EL (cell line): Measurements from ENCODE around the gene ELSPBP1.
"Not testable (repeated sequence)": the region's sequence is repeated elsewhere in the genome, so short reads cannot be mapped to it uniquely, and the experiment has no call there.

ENCODE experiments used
- DNase-seq: peaks from one replicate; pipeline ENCODE4 v3.0.0-alpha.2; 2016

Gene ELSPBP1

GRCh38 chr19:47994209-47994802, at the start of gene ELSPBP1:
TSS of gene ELSPBP1 (plus strand) at chr19:47994632. CDS start at chr19:48008668, 14,036 bp downstream.
- DNase-seq = no peak

DNA sequence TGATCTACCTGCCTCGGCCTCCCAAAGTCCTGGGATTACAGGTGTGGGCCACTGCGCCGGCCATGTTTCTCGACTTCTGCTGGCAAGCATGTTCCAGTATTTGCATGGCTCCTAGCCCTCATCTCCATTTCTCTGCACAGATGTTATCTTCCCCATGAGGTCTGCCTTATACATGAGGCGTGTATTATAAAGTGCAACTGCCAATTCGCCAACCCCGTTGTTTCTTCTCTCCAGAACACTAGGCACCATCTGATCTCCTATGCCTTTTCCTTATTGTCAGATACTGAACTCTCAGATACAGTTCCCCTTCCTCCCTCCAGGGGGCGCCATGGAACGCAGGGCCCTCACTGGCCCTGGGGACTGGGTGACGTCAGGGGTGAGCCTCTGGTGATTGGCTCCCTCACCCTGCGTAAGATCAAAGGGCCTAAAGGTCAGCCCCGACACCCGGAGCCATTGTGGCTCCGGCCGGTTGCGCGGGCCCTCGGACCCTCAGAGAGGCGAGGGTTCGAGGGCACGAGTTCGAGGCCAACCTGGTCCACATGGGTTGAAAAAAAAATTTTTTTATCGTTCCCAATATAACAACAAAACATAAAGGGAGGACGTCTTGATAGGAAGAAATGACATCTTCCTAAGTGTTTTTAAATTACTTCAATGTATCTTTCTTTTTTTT, 44.4 kb upstream of the ELSPBP1 start:
- not testable (repeated sequence) for DNase-seq

GRCh38 chr19:47952132-47952531, 42.3 kb upstream of the ELSPBP1 start:
- not testable (repeated sequence) for DNase-seq

DNA sequence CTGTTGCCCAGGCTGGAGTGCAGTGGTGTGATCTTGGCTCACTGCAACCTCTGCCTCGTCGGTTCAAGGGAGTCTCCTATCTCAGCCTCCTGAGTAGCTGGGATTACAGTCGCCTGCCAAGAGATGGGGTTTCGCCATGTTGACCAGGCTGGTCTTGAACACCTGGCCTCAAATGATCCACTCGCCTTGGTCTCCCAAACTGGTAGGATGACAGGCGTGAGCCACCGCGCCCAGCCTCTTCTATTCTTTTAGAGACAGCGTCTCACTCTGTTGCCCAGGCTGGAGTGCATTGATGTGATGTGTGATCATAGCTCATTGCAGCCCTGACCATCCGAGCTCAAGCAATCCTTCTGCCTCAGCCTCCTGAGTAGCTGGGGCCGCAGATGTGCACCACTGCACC, 38.5 kb upstream of the ELSPBP1 start:
- DNase-seq = not testable (repeated sequence)

DNA sequence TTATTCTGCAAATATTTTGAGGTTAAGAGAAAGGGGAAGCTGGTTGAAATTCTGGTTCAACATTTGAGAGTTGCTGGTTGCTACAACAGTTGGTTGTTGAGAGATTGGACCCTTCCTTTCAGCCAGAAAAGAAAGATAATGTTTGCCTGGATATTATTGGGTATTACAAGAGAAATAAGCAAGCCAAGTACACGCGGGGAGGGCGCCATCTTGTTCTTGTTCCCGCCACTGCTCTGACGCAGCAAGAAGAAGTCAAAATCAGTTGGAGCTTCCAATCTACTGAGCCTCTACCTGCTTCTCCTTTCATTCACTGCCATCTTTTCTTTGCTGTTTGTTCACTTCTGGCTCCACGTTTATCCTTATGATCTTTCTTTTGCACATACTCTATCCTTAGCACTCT, 20.9 kb upstream of the ELSPBP1 start:
- no peak for DNase-seq

- DNase-seq = no peak
Measured at GRCh38 chr19:47991191-47991808, 3.1 kb upstream of the ELSPBP1 start.

DNA sequence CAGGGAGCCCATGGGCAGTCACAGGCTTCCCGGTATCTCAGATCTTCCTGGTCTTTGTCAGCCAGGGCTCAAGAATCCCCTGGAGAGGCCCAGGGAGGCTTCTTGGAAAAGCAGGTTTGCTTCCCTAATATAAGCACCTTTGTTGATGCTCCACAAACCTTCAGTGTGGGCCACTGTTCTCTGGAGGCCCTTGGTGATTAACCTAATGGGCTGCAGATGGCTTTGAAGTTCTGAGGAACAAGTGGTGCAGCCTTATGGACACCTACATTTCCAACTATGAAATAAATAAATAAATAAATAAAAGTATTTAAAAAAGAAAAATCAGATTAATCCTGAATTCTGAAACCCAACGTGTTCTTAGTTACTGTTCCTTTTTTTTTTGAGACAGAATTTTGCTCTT, 2.4 kb upstream of the ELSPBP1 start, which contains the start of gene BSPH1:
Gene BSPH1 (minus strand): TSS at position 101 of the 400 bp plus-strand sequence. CDS start 89 bp downstream, at position 12.
- no peak for DNase-seq

GRCh38 chr19:47996230-47996727, 1.8 kb downstream of the ELSPBP1 start:
- no peak for DNase-seq

DNA sequence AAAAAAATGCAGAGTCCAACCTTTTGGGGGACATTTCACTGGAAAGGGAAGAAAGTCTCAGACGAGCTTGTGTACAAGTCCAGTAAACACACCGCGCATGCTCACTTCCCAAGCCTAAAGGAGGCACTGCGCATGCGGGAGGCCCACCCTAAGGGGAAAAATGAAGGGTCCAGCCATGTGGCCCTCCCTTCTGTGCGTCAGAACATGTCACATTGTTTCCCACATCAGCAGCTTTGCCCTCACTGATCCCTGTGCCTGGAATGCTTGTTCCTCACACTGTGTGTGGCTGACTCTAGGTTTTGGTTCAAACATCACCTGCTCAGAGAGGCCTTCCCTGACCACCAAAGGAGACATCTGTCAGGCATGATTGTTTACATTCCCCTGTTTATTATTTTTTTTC, 4.4 kb downstream of the ELSPBP1 start:
- no peak for DNase-seq

GRCh38 chr19:48000846-48001245, 6.4 kb downstream of the ELSPBP1 start:
- DNase-seq = no peak

GRCh38 chr19:48004236-48004635, 9.8 kb downstream of the ELSPBP1 start:
- DNase-seq = no peak

DNA sequence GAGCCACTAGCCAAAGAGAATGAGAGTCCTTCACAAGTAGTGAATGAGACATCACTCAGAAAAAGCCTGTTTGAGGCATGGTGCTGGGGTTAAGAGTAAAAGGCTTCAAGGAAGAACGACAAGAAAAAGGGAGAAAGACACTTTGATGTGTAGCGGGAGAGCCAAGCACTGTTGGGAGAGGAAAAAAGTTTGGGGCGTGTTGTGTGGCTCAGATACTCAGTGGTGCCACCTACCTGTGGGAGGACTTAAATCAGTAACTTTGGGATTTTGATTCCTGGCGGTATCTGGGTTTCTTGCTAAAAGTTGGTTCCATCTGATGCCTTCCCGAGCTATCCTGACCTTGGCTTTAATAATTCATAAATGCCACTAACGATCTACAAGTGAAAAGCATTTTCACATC, 12.3 kb downstream of the ELSPBP1 start:
- DNase-seq = no peak

DNA sequence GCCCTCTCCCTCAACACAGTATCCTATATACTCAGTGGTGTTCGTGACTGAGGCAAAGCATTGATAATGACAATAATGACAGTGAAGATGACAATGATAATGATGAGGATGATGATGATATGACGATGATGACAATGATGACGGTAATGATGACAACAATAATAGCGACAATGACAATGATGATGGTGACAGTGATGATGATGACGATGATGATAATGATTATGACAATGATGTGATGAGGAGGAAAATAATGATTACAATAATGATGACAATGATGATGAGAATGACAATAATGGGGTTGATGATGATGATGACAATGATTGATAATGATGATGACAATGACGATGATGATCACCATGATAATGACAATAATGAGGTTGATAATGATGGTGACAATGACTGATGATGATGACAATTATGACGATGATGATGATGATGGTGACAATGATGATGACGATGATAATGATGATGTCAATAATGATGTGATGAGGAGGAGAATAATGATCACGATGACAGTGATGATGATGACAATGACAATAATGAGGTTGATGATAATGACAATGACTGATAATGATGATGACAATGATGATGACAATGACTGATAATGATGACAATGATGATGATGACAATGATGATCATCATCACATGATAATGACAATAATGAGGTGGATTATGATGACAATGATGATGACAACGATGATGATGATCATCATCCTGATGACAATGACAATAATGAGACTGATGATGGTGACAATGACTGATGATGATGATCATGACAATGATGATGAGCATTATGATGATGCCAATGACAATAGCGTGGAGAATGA, 16.7 kb downstream of the ELSPBP1 start:
- DNase-seq = no peak

DNA sequence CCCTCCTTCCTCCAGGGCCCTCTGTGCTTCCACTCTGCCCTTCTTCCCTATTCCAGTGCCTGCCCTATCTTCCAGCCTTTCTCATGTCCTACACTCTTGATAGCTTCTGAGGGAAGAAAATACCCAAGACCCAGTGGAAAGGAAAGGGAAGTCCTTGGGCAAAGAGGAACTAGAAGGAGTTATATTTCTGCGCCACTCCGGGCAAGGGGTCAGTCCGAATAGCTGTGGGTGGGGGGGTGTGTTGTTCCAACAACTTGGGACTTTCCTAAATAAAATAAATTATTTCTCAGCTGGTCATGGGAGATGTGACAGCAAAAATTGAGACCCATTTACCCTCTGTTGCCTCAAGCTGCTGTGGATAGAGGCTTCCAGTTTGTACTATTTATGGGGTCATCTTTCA, 26.3 kb downstream of the ELSPBP1 start:
- DNase-seq = no peak

DNA sequence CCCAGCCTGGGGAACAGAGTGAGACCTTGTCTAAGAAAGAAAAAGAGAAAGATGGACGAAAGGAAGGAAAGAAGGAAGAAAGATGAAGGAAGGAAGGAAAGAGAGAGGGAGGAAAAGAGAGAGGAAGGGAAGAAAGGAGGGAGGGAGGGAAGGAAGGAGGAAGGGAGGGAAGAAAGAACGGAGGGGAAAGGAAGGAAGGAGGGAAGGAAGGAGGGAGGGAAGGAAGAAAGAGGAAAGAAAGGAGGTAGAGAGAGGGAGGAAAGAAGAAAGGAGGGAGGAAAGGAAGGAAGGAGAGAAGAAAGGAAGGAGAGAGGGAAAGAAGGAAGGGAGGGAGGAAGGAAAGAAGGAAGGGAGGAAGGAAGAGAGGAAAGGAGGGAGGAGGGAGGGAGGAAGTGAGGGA, 28.6 kb downstream of the ELSPBP1 start:
- no peak for DNase-seq

DNA sequence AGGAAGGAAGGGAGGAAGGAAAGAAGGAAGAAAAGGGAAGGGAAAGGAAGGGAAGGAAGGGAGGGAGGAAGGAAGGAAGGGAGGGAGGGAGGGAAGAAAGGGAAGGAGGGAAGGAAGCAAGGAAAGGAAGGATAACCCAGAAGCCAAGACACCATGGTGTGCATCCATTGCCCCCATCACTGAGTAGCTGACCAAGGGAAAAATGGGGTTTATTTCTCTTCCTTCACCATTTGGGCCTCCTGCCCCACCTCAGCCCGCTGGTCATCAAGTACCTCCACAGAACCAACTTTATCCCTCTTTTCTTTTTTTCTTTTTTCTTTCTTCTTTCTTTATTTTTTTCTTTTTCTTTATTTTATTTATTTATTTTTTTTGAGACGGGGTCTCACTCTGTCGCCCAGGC, 29.1 kb downstream of the ELSPBP1 start:
- DNase-seq = no peak

- DNase-seq = no peak
Measured at GRCh38 chr19:48025480-48025879, 31.0 kb downstream of the ELSPBP1 start.

DNA sequence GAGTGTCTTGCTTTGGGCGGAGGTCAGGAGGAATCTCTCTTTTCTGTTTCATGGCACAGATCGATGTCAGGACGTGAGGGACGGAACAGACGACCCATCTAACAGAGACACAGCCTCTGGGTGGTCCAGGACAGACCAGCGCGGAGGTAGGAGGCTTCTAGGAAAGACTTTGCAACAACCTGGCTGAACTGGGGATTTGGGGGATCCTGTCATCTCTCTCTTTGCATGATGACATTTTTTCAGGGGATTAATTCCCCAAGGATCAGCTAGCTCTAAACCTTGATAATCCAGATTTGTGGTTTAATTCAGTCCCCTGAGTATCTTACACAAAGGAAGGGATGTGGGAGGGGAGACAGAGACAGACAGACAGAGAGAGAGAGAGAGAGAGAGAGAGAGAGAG, 35.0 kb downstream of the ELSPBP1 start:
- no peak for DNase-seq

DNA sequence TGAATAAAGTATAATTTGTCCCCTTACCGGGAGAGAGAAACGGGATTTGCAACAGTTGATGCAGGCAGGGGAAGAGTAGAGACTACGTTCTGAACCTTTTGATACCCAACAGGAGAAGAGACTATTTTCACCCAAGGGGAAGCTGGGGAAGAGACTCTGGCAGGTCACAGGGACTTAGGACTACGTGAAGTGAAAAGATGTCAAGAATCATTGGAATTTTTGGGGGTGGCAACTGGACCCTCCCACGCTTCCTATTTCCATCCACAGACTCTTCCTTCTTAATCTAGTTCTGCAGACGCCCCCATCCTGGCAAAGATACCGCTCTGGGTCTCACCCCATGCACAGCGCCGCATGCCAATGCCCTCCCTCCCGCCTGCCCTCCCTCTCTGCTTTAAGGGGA, 35.6 kb downstream of the ELSPBP1 start:
- no peak for DNase-seq

DNA sequence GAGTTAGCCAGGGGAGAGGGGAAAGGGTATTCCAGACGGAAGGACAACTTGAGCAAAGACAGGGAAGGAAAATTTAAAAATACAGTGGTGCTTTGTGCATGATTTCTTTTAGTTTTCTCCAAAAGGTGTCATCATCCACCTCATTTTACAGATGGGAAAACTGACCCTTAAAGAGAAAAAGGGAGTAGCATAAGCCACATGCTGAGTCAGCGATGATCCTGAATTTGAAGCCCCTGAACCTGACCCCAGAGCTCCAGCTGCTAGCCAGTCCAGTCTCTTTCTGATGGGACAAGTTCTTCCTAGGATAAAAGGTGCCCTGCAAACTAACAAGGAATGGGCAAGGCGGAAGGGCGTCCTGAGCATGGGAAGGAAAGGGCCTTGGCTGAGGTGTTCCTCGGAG, 39.2 kb downstream of the ELSPBP1 start:
- DNase-seq = no peak

GRCh38 chr19:48036765-48037164, 42.3 kb downstream of the ELSPBP1 start:
- no peak for DNase-seq

GRCh38 chr19:48041877-48042580, 47.6 kb downstream of the ELSPBP1 start:
- no peak for DNase-seq
